GM19372 (cell line): ENCODE data around the gene PWWP3B.
"Not testable (repeated sequence)": the region's sequence is repeated elsewhere in the genome, so short reads cannot be mapped to it uniquely, and the experiment has no call there.

Experiments
- ATAC-seq: cut with Tn5 transposase; IDR thresholded peaks from one replicate; pipeline ENCODE4 v1.9.1; 2021; ENCODE audit warnings: mild to moderate bottlenecking, low read depth, moderate library complexity; ENCODE audit not compliant: unreplicated experiment

PWWP3B gene

DNA sequence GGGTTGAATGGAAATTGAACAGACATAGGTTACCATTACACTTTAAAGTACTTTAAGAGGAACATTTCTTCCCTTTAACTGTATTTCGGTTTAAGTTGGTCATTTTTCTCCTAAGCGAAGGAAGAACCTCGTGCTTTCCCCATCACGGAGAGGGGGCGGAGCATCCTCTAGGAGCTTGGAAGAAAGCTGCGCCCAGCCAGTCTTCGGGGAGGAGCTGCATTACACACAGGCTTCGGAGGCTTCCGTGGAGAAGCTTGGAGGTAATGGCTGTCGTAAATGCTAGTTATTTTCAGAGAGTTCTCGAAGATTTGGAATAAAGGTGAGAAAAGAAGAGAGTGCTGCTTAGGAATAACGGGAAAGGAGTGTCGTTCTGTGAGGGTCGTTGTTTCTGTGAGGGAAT, at the start of gene PWWP3B:
Gene PWWP3B (plus strand): TSS at position 199 of the 400 bp plus-strand sequence. CDS start 37,128 bp downstream, outside the sequence.
- ATAC-seq = no peak

DNA sequence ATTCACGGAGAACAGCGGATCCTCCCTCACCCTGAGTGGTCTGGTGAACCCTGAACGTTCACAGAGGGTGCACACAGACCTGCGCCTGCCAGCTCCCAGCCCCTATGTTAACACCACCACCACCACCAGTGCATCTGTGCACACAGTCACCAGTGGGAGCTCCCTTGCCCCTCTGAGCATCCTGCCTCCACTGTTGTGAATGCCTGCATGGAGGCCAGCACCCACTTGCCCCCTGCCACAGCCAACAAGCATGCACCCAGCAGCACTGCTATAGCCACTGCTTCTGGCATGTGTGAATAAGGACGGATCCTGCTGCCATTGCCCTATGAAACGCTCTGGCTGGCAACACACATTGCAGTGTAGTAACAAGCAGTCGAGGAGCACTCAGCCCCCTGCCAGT, 29.1 kb upstream of the PWWP3B start:
- ATAC-seq = no peak

DNA sequence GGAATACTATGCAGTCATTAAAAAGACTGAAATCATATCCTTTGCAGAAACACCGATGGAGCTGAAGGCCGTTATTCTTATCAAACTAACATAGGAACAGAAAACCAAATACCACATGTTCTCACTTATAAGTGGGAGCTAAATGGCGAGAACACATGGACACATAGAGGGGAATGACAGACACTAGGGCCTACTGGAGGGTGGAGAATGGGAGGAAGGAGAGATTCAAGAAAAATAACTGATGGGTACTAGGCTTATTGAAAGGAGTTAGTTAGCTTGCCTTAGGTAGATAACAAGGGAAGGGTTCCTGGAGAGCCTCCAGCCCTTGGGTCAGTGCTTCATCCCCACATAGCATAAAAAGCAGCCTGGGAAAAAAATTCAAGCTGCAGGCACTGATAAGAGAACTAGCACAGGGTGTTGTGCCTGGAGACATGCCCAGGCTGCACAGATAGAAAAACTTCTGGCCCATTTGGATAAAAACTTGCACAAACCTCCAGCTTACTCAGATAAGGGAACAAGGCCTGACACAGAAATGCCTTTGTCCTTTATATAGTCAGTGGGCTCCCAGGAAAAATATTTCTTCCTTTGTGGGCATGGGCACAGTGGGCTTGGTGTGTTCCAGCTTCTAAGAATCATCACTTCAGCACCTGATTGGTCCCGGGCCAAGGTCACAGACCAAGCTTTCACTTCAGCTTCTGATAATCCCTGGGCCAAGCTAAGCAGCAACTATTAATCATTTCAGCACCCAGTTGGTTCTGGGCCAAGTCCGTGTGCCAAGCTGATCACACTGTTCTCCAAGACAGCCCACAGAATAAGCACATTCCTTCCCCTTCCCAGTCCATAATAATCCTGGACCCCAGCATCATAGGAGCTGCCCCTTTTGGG, 23.1 kb upstream of the PWWP3B start:
- no peak for ATAC-seq

DNA sequence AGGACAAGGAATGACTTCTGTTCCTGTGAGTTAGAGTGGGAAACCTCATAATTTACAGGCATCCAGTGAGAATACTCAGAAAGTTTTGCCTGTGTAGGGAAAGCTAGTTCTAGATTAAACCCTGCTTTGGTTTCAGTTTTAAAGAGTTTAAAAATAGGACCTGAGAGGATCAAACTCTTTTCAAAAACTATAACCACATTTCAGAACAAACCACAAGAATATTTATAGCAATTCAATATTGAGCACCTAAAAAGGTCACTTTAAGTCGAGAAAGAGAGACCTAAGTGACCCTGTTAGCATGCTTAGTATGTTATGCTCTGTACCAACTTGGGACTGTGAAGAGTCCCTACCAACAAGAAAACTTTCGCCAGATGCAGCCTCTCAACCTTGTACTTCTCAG, 17.4 kb upstream of the PWWP3B start:
- no peak for ATAC-seq

DNA sequence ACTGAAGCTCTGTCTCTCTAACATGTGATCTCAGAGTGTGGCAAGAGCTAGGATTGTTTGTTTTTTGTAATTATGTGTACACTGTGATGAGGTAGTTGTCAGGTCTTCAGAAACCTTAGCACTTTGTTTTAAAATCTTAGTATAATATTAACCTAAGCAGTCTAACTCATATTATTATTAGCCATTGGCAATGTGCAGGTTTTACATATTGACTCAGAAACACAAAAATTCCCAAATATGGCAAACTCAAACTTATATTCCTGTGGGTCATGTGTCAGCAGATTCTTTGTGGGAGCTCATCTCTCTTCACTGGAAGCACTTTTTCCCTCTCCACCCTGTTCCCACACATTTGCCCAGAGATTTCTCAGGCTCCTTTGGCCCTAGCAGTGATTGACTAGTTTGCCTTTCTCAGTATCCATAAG, 8.2 kb upstream of the PWWP3B start:
- ATAC-seq = no peak

DNA sequence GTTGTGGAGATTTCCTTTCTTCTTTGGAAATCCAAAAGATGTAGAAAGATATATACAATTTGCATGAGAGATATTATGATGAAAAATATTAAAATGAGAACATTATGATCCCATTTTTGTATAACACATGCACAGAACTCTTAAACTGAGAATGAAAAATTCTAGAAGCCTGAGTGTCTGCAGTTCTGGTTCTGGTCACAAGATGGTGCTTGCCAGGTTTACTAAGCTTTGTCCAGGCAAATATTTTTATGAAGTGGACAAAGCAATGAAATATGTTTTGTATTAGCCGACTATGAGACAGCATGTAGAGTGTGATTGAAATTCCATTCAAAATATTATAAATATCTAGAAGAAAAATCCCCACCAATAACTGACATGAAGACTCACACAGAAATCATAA, 2.2 kb downstream of the PWWP3B start:
- ATAC-seq = no peak

DNA sequence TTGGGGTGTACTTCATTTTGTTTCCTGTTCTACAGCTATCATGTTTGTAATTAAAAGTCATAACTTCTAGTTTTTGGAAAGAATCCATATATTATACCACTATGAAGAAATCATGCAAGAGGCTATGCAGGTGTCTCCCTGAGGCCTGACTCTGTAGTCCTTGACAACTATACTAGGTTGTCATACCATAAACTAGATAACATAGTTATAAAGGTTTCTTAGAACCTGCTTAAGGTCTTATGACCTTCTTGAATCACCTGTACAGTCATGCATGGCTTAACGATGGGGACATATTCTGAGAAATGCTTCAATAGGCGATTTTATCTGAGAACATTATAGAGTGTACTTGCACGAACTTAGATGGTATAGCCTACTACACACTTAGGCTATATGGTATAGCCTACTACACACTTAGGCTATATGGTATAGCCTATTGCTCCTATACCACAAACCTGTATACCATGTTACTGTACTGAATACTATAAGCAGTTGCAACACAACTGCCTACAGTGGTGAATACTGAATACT, 3.3 kb downstream of the PWWP3B start:
- no peak for ATAC-seq

DNA sequence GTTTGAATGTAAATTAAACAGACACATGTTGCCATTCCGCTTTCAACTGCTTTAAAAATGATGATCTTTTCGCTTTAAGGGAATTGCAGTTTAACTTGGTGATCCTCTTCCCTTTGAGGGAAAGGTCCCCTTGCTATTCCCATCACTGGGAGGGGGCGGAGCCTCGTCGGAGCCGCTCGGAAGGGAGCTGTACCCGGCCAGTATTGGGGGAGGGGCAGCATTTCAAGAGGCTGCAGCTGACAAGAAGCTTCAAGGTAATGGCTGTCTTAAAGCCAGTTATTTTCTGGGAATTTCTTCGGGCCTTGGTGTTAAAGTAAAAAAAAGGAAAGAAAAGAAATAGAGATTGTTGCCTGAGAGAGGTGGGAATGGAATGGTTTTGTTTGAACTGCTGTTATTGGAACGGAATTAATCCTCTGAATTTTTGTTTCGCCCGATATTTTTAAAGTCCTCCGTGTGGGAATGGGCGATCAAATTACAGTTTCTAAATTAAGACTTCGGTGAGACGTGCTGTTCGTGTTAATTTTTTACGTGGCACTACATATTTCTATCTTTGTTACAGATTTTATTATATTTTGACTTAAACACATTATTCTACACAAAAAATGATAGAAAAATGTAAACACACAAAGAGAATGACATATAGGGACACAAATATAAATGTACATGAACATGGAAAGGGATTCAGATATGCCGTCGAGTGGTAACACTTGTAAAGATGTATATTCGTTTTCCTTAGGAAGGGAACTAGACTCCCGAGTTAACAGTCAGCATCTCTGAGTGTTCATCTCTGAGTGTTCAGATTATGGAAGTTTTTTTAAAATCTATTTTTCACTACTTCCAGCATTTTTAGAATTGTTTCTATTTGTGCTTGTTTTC, 9.2 kb downstream of the PWWP3B start:
- ATAC-seq = no peak

DNA sequence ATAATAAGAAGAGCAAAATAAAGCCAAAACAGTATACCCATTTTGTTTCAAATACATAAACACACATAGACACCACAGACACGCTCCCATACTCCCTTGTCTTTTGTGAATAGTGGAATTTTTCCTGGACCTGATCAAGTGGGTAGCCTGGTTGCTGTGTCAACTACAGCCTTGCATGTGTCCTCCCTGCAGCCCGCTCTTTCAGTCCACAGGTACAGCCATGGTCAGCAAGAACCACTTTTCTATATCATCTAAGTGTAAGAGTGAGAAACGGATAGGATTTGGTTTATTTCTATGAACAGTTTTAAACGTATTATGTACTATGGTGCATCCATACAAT, 9.8 kb downstream of the PWWP3B start:
- no peak for ATAC-seq

DNA sequence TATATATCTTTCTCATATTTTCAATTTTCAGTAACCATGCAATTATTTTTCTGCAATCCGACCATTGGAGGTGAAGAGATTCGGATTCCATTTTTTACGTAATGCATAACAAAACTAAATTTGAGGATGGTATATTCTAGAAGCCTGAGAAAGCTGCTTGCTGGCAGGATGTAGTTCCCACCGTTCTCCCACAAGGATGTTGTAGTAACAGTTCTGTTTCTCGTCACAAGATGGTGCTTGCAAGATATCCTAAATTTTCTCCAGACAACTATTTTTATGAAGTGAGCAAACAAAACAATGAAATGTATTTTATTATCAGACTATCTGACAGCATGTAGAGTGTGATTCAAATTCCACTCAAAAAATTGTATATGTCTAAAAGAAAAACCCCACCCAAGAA, 10.7 kb downstream of the PWWP3B start:
- no peak for ATAC-seq

DNA sequence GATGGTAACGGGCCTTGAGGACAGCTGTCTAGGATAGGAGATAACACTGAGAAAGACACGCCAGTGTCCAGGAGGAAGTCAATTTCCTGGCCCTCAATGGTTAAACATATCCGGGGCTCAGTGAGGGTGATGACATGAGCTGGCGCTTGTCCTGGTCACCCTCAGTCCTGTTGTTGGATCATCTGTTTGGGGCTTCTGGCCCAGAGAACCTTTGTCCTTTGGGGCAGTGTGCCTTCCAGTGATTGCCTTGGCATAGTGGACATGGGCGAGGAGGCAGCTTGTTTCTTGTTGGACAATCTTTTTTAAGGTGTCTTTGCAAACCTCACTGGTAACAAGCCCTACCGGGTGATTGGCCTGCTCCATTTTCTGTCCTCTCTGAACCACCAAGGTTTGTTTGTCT, 15.6 kb downstream of the PWWP3B start:
- ATAC-seq = not testable (repeated sequence)

DNA sequence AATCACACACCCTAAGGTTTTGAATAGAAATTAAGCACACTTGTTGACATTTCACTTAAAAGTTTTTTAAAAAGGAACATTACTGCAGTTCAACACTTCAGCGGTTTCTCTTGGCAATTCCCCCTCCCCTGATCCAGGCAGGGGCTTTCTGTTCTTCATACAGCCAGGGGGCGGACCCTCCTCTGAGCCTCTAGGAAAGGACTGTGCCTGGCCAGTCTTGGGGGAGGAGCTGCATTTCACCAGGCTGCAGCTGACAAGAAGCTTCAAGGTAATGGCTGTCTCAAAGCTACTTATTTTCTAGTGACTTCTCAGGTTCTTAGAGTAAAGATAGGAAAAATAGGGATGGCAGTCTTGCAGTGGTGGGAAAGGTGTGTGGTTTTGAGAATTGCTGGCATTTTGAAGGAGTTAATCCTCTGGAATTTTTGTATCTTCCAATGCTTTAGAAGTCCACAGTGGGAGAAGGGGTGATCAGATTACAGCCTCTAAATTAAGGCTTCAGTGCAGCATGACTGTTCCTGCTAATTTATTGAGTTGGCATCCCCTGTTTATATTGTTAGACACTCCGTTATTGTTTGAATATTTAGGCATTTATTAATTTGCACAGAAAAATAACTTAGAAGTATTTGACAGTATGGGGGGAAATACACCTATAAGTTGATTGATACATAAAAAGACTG, 33.5 kb downstream of the PWWP3B start:
- ATAC-seq = no peak

DNA sequence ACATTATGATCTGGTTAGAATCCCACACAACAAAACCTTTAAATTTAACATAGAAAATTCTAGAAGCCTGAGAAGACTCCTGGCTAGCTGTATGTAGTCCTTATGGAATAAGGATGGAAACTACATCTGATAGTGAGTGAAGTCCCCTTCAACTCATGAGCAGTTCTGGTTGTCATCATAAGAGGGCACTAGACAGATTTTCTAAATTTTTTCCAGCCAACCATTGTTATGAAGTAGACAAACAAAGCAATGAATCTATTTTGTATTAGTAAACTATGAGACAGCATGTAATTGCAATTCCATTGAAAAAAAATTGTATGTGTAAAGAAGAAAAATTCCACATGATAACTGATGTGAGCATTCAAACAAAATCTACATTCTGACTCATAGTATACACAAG, 35.2 kb downstream of the PWWP3B start:
- no peak for ATAC-seq

DNA sequence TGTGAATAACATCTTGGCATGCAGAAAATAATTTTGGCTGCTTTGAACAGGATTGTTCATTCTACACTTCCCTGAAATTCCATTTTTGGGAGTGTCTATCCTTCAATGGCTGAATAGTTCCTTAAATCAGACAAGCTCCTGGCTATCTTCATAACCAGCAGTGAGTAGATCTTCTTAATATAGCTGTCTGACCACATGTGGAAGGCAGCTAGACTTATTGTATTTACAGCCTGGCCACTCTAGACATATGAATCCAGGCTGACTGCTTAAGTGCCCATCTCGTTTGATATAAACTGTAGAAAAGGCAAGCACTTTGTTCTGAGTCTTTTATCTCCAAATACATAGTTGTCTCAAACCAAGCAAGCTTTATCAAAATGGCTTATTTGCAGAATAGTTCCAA, 40.0 kb downstream of the PWWP3B start:
- ATAC-seq = no peak
